Lung (tissue), 12 donors: ENCODE results near the gene DCHS2. TPM values are rescaled to one million over a fixed set of nuclear protein-coding genes. Genes with fewer than 3 reads are reported as not detected.

Experiments used
- ATAC-seq: fragments of 200-7000 bp; cut with Tn5 transposase; one replicate; pipeline ENCODE4 v1.9.1; 2020; ENCODE audit warnings: moderate number of reproducible peaks; ENCODE audit not compliant: insufficient read depth, low FRiP score
- DNase-seq, 3 donors: peaks; one replicate each; pipeline ENCODE4 v3.0.0-alpha.2; 2013 to 2017
- H3K27ac ChIP-seq, 2 donors: one replicate each; pipeline ENCODE4 v1.5.1; 2013; ENCODE audit warnings: mild to moderate bottlenecking in 2 of 2, moderate library complexity in 2 of 2, control low read depth in 1 of 2, inconsistent platforms in 1 of 2, low read depth in 1 of 2, low read length in 1 of 2
- H3K27me3 ChIP-seq, 3 donors: one replicate each; pipeline ENCODE4 v1.5.1; 2013; ENCODE audit warnings: low read length in 2 of 3; ENCODE audit not compliant: control insufficient read depth in 3 of 3, insufficient read depth in 3 of 3
- H3K36me3 ChIP-seq, 4 donors: one replicate each; pipeline ENCODE4 v1.5.1; 2013; ENCODE audit warnings: low read length in 4 of 4, mild to moderate bottlenecking in 1 of 4, moderate library complexity in 1 of 4; ENCODE audit not compliant: control insufficient read depth in 4 of 4, insufficient read depth in 4 of 4
- H3K4me1 ChIP-seq, 5 donors: one replicate each; pipeline ENCODE4 v1.5.1; 2013; ENCODE audit warnings: low read length in 5 of 5, mild to moderate bottlenecking in 2 of 5, moderate library complexity in 1 of 5; ENCODE audit not compliant: control insufficient read depth in 5 of 5, insufficient read depth in 5 of 5
- H3K4me3 ChIP-seq: one replicate; pipeline ENCODE4 v1.5.1; 2013; ENCODE audit warnings: mild to moderate bottlenecking, control low read depth, moderate library complexity
- H3K9ac ChIP-seq, 2 donors: one replicate each; pipeline ENCODE4 v1.5.1; 2013; ENCODE audit warnings: low read length in 2 of 2, control low read depth in 1 of 2; ENCODE audit not compliant: insufficient read depth in 1 of 2
- H3K9me3 ChIP-seq, 4 donors: one replicate each; pipeline ENCODE4 v1.5.1; 2013; ENCODE audit warnings: low read length in 3 of 4, mild to moderate bottlenecking in 1 of 4, moderate library complexity in 1 of 4; ENCODE audit not compliant: control insufficient read depth in 4 of 4, insufficient read depth in 3 of 4
- WGBS, 2 donors: extraction: QIAGEN DNeasy Blood & Tissue Kit; methylation state at CpG; one replicate each; pipeline ENCODE4 v1.1.7; 2013; 5-methylcytosine and 5-hydroxymethylcytosine counted together
- polyA plus RNA-seq, 2 donors: library from polyadenylated mRNA; stranded (reverse); fragments of 200-250 nt; gene quantifications; one replicate each; pipeline ENCODE4 v1.2.1, GENCODE V29; 2013
- total RNA-seq, 2 donors: library from RNA; depleted of rRNA in 1 of 2; stranded (reverse); fragments of >200 nt in 1 of 2; gene quantifications; one replicate each; pipeline ENCODE4 v1.2.1, GENCODE V29; 2014 to 2021
- TF ChIP-seq, protein P1 (sequence below): IDR thresholded peaks from 2 replicates; pipeline ENCODE4 v1.5.1; 2012; ENCODE audit warnings: mild to moderate bottlenecking; ENCODE audit errors: control extremely low read depth, extremely low read depth
- donor health status: control.
- donor health status: control.
- donor health status: Bipolar disorder and iron deficiency.
- donor health status: healthy.
- donor health status: DM: yes; HTN: yes; CAD: no.

Gene DCHS2
- total and polyA plus RNA-seq, 4 donors, result 0.02 to 13.4 (median 0.53) TPM

DNA sequence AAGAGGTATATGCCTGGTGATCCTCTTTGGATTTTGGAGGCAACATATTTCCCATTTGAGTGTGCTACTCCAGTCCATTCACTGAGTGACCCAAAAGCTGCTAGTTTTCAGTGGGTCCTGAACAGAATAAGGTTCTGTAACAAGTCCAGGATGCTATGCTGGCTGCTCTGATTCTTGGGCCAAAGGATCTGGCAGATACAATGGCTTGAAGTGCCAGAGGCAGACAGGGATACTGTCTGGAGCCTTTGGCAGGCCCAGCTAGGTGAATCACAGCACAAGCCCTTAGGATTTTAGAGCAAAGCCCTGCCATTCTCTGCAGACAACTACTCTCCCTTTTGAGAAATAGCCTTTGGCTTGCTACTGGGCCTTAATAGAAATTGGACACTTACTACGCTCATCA is 40.6 kb downstream of the DCHS2 start:
- H3K4me1 ChIP-seq, result peaks cover 0 to 11% (median 0%) of the 10 kb centered on the region in 5 donors
- no peaks in the 10 kb centered on the region for H3K27me3 ChIP-seq
- TF ChIP-seq, protein P1, sequence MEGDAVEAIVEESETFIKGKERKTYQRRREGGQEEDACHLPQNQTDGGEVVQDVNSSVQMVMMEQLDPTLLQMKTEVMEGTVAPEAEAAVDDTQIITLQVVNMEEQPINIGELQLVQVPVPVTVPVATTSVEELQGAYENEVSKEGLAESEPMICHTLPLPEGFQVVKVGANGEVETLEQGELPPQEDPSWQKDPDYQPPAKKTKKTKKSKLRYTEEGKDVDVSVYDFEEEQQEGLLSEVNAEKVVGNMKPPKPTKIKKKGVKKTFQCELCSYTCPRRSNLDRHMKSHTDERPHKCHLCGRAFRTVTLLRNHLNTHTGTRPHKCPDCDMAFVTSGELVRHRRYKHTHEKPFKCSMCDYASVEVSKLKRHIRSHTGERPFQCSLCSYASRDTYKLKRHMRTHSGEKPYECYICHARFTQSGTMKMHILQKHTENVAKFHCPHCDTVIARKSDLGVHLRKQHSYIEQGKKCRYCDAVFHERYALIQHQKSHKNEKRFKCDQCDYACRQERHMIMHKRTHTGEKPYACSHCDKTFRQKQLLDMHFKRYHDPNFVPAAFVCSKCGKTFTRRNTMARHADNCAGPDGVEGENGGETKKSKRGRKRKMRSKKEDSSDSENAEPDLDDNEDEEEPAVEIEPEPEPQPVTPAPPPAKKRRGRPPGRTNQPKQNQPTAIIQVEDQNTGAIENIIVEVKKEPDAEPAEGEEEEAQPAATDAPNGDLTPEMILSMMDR, result no peak
- H3K36me3 ChIP-seq, result no peaks in the 10 kb centered on the region
- peaks cover 0 to 2% (median 0%) of the 10 kb centered on the region in 4 donors for H3K9me3 ChIP-seq
- ATAC-seq (no peak), DNase-seq (no peak)
- no peak overlapping the region for H3K9ac ChIP-seq
- no peak overlapping the region for H3K4me3 ChIP-seq
- H3K27ac ChIP-seq, result no peak overlapping the region
- 90 to 91% methylated on average over 1 of the region's 1 CpG for WGBS, 2 donors

DNA sequence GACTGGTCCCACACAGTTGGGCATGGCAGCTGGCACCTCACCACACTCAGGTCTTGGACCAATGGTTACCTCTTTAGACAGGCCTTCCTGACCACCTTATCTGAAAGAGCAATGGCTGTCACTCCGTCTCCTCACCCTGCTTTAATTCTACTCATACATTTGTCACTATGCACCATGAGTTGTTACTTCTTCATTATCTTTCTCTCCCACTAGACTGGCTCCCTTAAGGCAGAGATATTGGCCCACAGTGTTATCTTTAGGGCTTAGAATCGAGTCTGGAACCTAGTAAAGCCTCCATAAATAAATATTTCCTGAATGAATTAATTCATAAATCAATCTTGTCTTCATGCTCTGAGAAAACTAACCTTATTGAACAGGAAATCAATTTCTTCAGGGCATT is 46.6 kb downstream of the DCHS2 start:
- Histone ChIP-seq H3K36me3 (no peaks in the 10 kb centered on the region), H3K9ac (no peak overlapping the region), H3K9me3 (no peaks in the 10 kb centered on the region), H3K27ac (no peak overlapping the region), H3K4me1 (peaks cover 0 to 3% (median 0%) of the 10 kb centered on the region in 5 donors), H3K4me3 (no peak overlapping the region), H3K27me3 (no peaks in the 10 kb centered on the region)
- ATAC-seq (no peak), DNase-seq (no peak)
- TF ChIP-seq, protein P1, result no peak
- 64 to 66% methylated on average over 2 of the region's 2 CpGs for WGBS, 2 donors

DNA sequence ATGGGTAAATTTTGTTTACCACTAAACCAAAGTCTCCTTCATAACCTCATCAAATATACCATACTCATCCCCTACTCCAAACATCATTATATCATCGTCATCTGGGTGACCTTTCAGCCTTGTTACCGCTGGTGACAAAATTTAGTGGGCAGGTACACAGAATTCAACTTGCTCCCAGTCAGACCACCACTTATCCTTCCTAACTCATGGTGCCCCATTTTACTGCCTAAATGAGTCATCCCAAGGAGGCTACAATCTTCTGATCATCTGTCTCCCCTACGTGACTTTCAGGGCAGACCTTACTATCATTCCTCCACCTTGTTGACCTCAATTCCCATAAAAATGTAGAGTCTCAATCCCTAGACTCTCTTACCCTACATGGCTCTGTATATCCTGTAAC is 49.6 kb downstream of the DCHS2 start:
- Histone ChIP-seq H3K9ac (no peak overlapping the region), H3K36me3 (no peaks in the 10 kb centered on the region), H3K27me3 (no peaks in the 10 kb centered on the region), H3K9me3 (no peaks in the 10 kb centered on the region), H3K27ac (no peak overlapping the region), H3K4me1 (peaks cover 0 to 4% (median 0%) of the 10 kb centered on the region in 5 donors), H3K4me3 (no peak overlapping the region)
- 87% methylated on average over 3 of the region's 3 CpGs for WGBS, 2 donors
- DNase-seq, result no peak
- no peak for ATAC-seq
- TF ChIP-seq, protein P1, result no peak

DNA sequence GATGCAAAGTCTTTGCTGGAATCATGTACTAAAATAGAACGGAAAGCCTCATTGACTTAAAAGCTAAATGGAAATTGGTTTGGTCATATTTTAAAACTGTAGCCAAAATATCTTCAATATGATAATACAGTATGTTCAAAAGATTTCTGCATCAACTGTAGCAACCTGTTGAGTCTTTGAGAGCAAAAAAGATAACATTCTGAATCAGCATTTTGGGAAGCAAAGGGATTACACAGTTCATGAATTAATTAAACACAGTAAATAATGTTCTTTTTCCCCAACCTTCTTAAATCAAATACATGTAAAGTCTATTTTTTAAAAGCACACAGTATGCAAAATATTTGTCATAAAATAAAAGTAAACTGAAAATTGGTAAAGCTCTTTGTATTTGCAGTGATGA is 50.5 kb downstream of the DCHS2 start:
- TF ChIP-seq, protein P1, result no peak
- Histone ChIP-seq H3K27me3 (no peaks in the 10 kb centered on the region), H3K4me3 (no peak overlapping the region), H3K9ac (no peak overlapping the region), H3K4me1 (peaks cover 0 to 4% (median 0%) of the 10 kb centered on the region in 5 donors), H3K9me3 (no peaks in the 10 kb centered on the region), H3K27ac (no peak overlapping the region), H3K36me3 (no peaks in the 10 kb centered on the region)
- 71 to 85% methylated on average over 1 of the region's 1 CpG for WGBS, 2 donors
- DNase-seq, result no peak
- no peak for ATAC-seq
